Measurements from ENCODE around the gene PCBP1. TPM values are rescaled to one million over a fixed set of nuclear protein-coding genes. Genes with fewer than 3 reads are reported as not detected.
"Not testable (repeated sequence)": the region's sequence is repeated elsewhere in the genome, so short reads cannot be mapped to it uniquely, and the experiment has no call there.

PCBP1 gene
- total RNA-seq, 6 experiments from 2014 or later, result 147 to 220 (median 178) TPM

DNA sequence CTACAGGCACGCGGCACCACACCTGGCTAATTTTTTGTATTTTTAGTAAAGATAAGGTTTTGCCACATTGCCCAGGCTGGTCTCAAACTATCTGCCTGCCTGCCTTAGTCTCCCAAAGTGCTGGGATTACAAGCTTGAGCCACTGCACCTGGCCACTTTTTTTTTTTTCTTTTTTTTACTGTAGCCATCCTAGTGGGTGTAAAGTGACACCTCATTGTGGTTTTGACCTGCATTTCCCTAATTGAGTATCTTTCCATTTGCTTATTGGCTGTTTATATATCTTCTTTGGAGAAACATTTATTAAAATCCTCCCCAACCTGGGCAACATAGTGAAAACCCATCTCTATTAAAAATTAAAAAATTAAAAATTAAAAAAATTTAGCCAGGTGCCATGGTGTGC is 12.0 kb downstream of the PCBP1 start:
- no peak for ATAC-seq
- H3K9me3 ChIP-seq, result no peaks in the 10 kb centered on the region
- no peaks in the 10 kb centered on the region for H3K36me3 ChIP-seq
- TF ChIP-seq POLR2A (IDR thresholded peaks at IDR 0.05), result no peak
- TF ChIP-seq, protein P1, sequence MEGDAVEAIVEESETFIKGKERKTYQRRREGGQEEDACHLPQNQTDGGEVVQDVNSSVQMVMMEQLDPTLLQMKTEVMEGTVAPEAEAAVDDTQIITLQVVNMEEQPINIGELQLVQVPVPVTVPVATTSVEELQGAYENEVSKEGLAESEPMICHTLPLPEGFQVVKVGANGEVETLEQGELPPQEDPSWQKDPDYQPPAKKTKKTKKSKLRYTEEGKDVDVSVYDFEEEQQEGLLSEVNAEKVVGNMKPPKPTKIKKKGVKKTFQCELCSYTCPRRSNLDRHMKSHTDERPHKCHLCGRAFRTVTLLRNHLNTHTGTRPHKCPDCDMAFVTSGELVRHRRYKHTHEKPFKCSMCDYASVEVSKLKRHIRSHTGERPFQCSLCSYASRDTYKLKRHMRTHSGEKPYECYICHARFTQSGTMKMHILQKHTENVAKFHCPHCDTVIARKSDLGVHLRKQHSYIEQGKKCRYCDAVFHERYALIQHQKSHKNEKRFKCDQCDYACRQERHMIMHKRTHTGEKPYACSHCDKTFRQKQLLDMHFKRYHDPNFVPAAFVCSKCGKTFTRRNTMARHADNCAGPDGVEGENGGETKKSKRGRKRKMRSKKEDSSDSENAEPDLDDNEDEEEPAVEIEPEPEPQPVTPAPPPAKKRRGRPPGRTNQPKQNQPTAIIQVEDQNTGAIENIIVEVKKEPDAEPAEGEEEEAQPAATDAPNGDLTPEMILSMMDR (IDR thresholded peaks at IDR 0.05), result no peak
- peak overlapping the region in 2 of 3 donors; percentile 92 to 97 for H3K27ac ChIP-seq
- H3K4me3 ChIP-seq, result no peak overlapping the region
- no peak for DNase-seq
- intact Hi-C loops (cut with DNase I), result no loop called here
- no peaks in the 10 kb centered on the region for H3K27me3 ChIP-seq
- WGBS (ENCODE audit: insufficient coverage, low coverage, low lambda C conversion rate, missing lambda C conversion rate), result no CpG with 5 or more reads among the region's 2 CpGs
- H3K4me1 ChIP-seq, result peaks cover 0 to 38% (median 13%) of the 10 kb centered on the region in 4 donors

DNA sequence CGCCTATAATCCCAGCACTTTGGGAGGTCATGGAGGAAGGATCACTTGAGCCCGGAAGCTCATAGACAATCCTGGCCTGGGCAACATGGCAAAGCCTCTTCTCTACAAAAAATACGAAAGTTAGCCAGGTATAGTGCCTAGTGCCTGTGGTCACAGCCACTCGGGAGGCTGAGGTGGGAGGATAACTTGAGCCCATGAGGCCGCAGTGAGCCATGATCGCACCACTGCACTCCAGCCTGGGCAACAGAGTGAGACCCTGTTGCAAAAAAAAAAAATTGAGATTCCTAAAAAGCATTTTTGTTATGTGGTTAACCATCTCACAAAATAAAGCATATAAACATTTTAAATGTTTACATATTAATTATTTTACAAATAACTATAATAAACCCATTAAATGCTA is 13.9 kb downstream of the PCBP1 start:
- H3K4me1 ChIP-seq, result peaks cover 0 to 23% (median 4%) of the 10 kb centered on the region in 4 donors
- no peaks in the 10 kb centered on the region for H3K9me3 ChIP-seq
- intact Hi-C loops (cut with DNase I), result no loop called here
- H3K4me3 ChIP-seq, result no peak overlapping the region
- DNase-seq (peak in 1 of 3 donors; percentile 8), ATAC-seq (no peak)
- no peaks in the 10 kb centered on the region for H3K27me3 ChIP-seq
- TF ChIP-seq, protein P1 (IDR thresholded peaks at IDR 0.05), result no peak
- TF ChIP-seq POLR2A (IDR thresholded peaks at IDR 0.05), result no peak
- 94% methylated on average over 6 of the region's 6 CpGs for WGBS (ENCODE audit: insufficient coverage, low coverage, low lambda C conversion rate, missing lambda C conversion rate)
- no peak overlapping the region for H3K27ac ChIP-seq
- H3K36me3 ChIP-seq, result no peaks in the 10 kb centered on the region

DNA sequence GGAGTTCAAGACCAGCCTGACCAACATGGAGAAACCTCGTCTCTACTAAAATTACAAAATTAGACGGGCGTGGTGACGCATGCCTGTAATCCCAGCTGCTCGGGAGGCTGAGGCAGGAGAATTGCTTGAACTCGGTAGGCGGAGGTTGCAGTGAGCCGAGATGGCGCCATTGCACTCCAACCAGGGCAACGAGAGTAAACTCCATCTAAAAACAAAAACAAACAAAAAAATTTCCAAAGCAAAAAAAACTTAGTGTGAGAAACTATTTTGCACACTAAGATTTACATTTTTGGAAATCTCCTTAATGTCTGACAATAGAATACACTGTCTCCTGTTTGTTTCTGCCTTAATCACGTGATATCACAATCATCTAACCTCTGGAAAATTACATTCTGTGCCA is 14.4 kb downstream of the PCBP1 start:
- ATAC-seq; H3K27ac ChIP-seq; intact Hi-C loops (cut with DNase I); H3K27me3 ChIP-seq; H3K4me3 ChIP-seq; H3K9me3 ChIP-seq; H3K36me3 ChIP-seq: not testable (repeated sequence)
- WGBS (ENCODE audit: insufficient coverage, low coverage, low lambda C conversion rate, missing lambda C conversion rate), result 79% methylated on average over 9 of the region's 11 CpGs
- H3K4me1 ChIP-seq, result peaks cover 0 to 23% (median 4%) of the 10 kb centered on the region in 4 donors
- DNase-seq, result peak in 1 of 3 donors; percentile 33

DNA sequence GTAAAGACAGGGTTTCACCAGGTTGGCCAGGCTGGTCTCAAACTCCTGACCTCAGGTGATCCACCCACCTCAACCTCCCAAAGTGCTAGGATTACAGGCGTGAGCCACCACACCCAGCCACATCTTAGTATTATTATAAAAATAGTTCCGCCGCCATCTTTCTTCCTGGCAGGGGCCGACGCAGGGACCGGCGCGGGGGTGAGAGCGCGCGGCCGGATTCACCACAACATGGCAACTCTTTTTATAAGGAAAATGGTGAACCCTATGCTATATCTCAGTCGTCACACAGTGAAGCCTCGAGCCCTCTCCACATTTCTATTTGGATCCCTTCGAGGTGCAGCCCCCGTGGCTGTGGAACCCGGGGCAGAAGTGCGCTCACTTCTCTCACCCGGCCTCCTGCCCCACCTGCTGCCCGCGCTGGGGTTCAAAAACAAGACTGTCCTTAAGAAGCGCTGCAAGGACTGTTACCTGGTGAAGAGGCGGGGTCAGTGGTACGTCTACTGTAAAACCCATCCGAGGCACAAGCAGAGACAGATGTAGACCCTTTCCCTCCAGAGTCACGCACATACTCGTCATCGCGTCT is 15.1 kb downstream of the PCBP1 start:
- WGBS (ENCODE audit: insufficient coverage, low coverage, low lambda C conversion rate, missing lambda C conversion rate), result 96% methylated on average over 22 of the region's 29 CpGs
- DNase-seq, result peak in 1 of 3 donors; percentile 42

DNA sequence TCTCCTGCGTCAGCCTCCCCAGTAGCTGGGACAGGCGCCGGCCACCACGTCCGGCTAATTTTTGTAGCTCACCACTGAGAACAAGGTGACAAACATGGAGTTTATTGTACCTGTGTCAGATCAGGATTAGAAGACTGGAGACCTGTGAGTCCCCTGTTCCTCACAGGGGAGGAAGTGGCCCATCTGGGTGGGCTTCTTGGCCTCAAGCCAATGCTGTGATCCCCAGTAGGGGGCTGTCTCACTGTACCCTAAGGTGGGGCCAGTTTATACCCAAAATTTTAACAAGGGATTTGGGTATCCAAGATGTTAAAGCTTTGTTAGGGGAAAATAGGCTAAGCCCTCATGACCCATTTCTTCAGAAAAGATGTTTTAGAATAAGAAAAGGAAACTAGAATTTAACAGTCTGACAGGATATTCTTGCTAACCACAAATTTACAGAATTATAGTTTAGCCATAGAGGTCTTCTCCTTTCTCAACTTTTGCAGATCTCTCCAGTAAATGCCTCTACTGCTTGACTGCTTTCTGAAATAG is 16.3 kb downstream of the PCBP1 start:
- H3K9me3 ChIP-seq, result no peaks in the 10 kb centered on the region
- H3K27ac ChIP-seq, result peak overlapping the region; percentile 39 to 54 (median 48)
- intact Hi-C loops (cut with DNase I), result no loop called here
- ATAC-seq (peak in 1 of 4 donors; percentile 33), DNase-seq (peak in 1 of 3 donors; percentile 62)
- H3K4me3 ChIP-seq, result no peak overlapping the region
- no peaks in the 10 kb centered on the region for H3K36me3 ChIP-seq
- 33% methylated on average over 4 of the region's 5 CpGs for WGBS (ENCODE audit: insufficient coverage, low coverage, low lambda C conversion rate, missing lambda C conversion rate)
- peaks cover 0 to 29% (median 6%) of the 10 kb centered on the region in 4 donors for H3K4me1 ChIP-seq
- no peaks in the 10 kb centered on the region for H3K27me3 ChIP-seq
- no peak for TF ChIP-seq POLR2A (IDR thresholded peaks at IDR 0.05)
- TF ChIP-seq, protein P1 (IDR thresholded peaks at IDR 0.05), result no peak

More for the DNA sequence above, 15.1 kb downstream of the PCBP1 start:
- intact Hi-C loops (cut with DNase I); H3K36me3 ChIP-seq; ATAC-seq; H3K4me3 ChIP-seq; H3K27ac ChIP-seq; H3K27me3 ChIP-seq; H3K9me3 ChIP-seq: not testable (repeated sequence)
- H3K4me1 ChIP-seq, result peaks cover 0 to 26% (median 4%) of the 10 kb centered on the region in 4 donors
